HG03066 (cell line): ENCODE data around the gene SLC66A2.

Source experiments
- ATAC-seq: cut with Tn5 transposase; IDR thresholded peaks from one replicate; pipeline ENCODE4 v1.9.1; 2021; ENCODE audit warnings: low read depth; ENCODE audit not compliant: unreplicated experiment

SLC66A2 gene

GRCh38 chr18:79921984-79922965 is 29.2 kb downstream of the SLC66A2 start:
- no peak for ATAC-seq

- ATAC-seq: no peak
Measured at GRCh38 chr18:79919089-79919488, 32.4 kb downstream of the SLC66A2 start.

DNA sequence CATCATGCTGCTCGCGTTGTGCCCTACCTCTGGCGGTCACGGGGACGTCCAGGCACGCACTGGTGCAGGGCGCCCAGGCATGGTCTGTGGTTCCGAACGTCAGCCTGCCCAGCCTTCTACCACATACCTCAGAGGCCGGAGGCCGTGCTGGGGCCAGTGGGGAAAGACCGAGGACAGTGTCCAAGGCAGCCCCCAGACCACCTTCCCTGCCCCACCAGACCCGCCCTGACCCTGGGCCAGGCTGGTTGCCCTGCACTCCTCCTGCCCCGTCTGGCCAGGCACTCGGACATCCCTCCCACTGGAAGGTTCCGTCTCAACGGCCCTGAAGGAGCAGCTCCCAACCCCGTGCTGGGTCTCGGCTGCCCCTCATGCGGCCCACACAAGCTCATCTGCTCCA is 32.8 kb downstream of the SLC66A2 start:
- ATAC-seq: no peak

- no peak for ATAC-seq
Measured at GRCh38 chr18:79917853-79918614, 33.4 kb downstream of the SLC66A2 start.

- no peak for ATAC-seq
Measured at GRCh38 chr18:79917169-79917852, 34.1 kb downstream of the SLC66A2 start.

DNA sequence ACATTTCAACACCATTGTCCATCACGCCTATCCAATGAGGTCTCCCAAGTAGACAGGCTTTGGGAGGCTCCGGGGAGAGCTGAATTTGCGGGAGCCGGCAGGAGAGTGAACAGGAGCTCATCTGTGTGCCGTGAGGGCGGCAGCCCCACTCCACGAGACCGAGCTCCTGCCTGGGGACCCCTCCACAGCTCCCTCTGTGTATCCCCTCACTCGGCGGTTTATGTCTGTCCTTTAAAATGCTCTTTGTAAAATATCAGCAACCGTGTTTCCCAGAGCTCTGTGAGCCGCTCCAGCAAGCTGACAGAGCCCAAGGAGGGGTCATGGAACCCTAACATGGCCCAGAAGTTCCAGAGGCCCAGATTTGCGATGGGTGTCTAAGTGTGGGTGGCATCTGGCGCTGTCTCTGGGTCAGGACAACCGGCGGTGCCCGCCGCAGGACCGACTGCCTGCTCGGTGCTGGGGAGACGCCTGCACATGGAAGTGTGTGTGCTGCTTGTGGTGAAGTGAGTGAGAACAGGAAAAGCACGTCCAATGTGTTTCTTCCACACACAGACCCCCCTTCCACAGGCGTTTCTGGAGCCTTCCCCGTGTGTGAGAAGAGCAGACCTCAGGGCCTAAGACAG is 34.8 kb downstream of the SLC66A2 start:
- no peak for ATAC-seq

- no peak for ATAC-seq
Measured at GRCh38 chr18:79916128-79916494, 35.3 kb downstream of the SLC66A2 start.

DNA sequence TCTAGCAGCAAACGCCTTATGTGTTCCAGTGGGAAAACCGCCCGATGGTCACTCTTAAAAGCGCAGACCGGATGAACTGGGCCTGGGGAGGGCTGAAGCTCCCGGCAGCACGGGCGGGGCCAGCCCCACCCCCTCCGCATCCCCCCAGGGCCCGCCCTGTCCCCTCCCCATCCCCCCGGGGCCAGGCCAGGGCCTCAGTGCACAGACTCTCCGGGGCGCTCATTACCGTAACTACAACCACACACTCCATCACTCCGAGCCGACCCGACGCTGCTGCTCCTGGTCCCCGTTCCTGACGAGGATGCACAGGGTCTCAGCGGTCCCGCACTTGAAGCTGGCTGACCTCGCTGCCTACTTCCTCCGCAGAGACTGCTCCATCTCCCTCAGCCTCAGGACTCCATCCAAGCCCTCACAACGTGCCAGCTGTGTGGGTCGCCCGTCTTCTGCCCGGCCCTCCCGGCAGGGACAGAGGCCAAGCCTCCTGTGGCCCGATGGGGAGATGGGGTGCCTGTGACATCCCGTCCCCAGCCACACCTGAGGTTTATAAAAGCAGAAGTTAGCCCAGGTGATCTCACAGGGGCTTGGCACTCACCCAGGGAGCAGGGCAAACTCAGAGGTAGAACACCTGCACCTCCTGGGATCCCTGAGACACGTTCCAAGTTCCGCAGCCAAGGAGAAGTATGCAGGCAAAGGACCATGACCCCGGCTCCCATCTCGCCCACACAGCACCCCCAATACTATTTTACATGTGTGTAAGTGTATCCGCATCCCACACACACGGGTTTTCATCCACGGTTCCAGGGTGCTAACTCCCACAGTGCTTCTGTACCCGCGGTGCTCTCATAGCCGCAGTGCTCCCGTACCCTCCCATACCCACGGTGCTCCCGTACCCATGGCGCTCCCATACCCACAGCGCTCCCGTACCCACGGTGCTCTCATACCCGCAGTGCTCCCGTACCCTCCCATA is 36.0 kb downstream of the SLC66A2 start:
- ATAC-seq: no peak

GRCh38 chr18:79914614-79915160 is 36.8 kb downstream of the SLC66A2 start:
- no peak for ATAC-seq

- no peak for ATAC-seq
Measured at GRCh38 chr18:79912994-79913831, 38.2 kb downstream of the SLC66A2 start.

GRCh38 chr18:79912409-79912991 is 39.0 kb downstream of the SLC66A2 start:
- no peak for ATAC-seq

DNA sequence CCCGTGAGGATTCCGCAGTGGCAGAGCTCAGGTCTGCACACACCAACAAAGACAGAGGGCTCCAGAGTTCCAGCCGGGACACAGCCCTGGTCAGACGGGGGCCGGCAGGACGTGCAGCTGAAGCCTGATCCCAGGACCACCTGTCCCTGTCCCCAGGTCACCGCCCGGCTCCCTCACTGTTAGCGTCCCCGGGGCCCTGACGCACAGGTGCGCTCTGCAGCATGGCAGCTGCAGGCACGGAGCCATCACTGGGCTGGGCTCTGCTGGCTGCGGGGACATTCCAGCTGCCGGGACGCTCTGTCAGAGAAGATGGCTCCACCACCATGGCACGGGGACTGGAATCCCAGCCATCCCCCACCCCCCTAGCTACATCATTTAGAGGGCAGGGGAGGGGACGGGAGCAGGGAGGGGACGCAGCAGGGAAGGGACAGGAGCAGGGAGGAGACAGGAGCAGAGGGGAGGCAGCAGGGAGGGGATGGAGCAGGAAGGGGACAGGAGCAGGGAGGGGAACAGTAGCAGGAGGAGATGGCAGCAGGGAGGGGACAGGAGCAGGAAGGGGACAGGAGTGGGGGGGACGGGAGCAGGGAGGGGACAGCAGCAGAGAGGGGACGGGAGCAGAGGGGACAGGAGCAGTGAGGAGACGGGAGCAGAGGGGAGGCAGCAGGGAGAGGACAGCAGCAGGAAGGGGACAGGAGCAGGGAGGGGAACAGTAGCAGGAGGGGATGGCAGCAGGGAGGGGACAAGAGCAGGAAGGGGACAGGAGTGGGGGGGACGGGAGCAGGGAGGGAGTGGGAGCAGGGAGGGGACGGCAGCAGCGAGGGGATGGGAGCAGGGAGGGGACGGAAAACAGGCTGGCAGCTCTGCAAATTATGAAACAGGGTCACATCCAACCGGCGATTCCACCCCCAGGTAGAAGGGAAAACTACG is 39.8 kb downstream of the SLC66A2 start:
- ATAC-seq: no peak

- no peak for ATAC-seq
Measured at GRCh38 chr18:79910563-79911343, 40.7 kb downstream of the SLC66A2 start.

DNA sequence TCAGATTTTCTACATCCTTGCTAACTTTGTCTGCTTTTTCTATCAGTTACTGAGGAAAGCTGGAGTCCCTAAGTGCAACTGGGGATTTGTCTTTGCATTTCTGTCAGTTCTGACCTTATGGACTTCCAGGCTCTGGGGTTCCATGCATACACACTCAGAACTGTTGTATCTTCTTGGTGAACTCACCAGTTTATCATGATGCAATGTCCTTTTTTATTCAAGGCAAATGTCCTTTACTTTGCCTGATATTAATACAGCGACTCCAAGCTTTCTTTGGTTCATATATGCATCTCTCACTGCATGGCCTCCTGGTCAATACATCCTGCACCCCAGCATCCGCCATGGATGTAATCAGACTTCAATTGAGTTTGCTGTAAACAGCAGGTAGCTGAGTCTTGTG is 44.7 kb downstream of the SLC66A2 start:
- ATAC-seq: no peak

- ATAC-seq: no peak
Measured at GRCh38 chr18:79905993-79906392, 45.5 kb downstream of the SLC66A2 start.

DNA sequence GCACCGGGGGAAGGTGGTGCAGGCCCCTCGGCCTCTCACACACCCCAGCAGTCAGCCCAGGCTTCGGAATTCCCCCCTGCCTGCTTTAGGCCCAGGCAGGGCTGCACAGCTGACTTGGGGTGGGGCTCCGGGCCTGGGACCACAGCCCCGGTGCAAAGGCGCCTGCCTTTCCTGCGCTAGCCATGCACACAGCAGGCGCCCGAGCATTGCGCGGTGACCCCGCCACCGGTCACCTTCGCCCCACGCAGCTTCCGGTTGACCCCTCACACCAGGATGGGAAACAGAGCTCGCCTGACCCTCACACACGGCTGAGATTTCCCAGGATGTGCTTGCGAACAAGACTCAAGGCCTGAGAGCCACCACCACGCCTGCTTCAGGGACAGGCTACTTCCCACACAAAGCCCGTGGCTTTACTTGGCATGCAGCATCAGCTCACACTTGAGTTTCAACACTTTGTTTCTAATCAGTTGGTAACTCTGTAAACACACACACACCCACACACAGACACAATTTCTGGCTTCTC is 46.0 kb downstream of the SLC66A2 start:
- ATAC-seq: no peak
